NT2/D1 (cell line): ENCODE data around the gene SPC25.

ENCODE experiments used
- SUZ12 ChIP-seq: IDR thresholded peaks from 2 replicates; pipeline ENCODE4 v1.6.1; 2011; ENCODE audit not compliant: insufficient read length, insufficient read depth; ENCODE audit errors: extremely low read depth
- YY1 ChIP-seq: IDR thresholded peaks from 2 replicates; pipeline ENCODE4 v1.6.1; 2011; ENCODE audit not compliant: insufficient read length, insufficient read depth
- ZNF274 ChIP-seq: IDR thresholded peaks from 2 replicates; pipeline ENCODE4 v1.6.1; 2011; ENCODE audit warnings: mild to moderate bottlenecking, low read depth, low read length

DNA sequence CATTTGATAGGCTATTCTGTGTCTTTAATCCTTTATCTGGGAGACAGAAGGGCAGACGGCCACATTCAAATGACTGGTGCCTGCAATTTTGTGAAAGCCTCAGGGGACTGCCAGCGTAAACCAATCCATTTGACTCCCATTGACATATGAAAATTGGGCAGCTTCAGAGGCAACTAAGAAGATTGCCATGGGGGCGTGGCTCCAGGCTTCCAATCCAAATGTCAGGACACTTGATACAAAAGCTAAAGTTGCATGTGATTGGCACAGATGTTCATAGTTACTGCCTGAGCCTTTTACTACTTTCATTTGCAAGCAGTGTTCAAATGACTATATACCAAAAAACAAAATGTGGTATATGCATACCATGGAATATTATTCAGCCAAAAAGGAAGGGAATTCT, 42.0 kb downstream of the SPC25 start:
- no peak for TF ChIP-seq SUZ12
- TF ChIP-seq YY1: no peak
- TF ChIP-seq ZNF274: no peak
